ENCODE data around the gene ALKAL2. TPM values are rescaled to one million over a fixed set of nuclear protein-coding genes. Genes with fewer than 3 reads are reported as not detected.

The ALKAL2 gene
- total and polyA plus RNA-seq, 9 of the 15 experiments (the other 6 are each of a cell fraction or from before 2014, with no cell fraction given): not detected

GRCh38 chr2:252001-252602 lies 35.8 kb downstream of the ALKAL2 start (continued):
- TF ChIP-seq JUND (IDR thresholded peaks at IDR 0.05; ENCODE audit: borderline replicate concordance, low read depth, low read length) (no peak), JUND (tag; IDR thresholded peaks at IDR 0.05; ENCODE audit: borderline replicate concordance, low read depth, low read length) (no peak), GTF3C2 (IDR thresholded peaks at IDR 0.05; ENCODE audit: borderline replicate concordance, extremely low read depth, insufficient read length) (no peak), ZNF639 (CRISPR knock-in tag; conservative IDR thresholded peaks at IDR 0.05 in 1 of 2, IDR thresholded peaks at IDR 0.05 in 1 of 2) (no peak), ZNF316 (IDR thresholded peaks at IDR 0.05) (peak; percentile 37; the same call in 1 of the 2 replicates), C11orf30 (IDR thresholded peaks at IDR 0.05; ENCODE audit: low read depth) (peak; percentile 9; the same call in 1 of the 2 replicates)
